ENCODE measurements around the gene ATP8B4.
"Not testable (repeated sequence)": the region's sequence is repeated elsewhere in the genome, so short reads cannot be mapped to it uniquely, and the experiment has no call there.

Gene ATP8B4

GRCh38 chr15:50003786-50004334 lies 115.2 kb downstream of the ATP8B4 start:
- DNase-seq = peak; percentile 73

GRCh38 chr15:49991587-49991986 lies 127.4 kb downstream of the ATP8B4 start:
- no peak for DNase-seq

GRCh38 chr15:49990835-49991545 lies 128.0 kb downstream of the ATP8B4 start:
- no peak for DNase-seq

- DNase-seq = no peak
Observed at GRCh38 chr15:49989498-49989897, 129.5 kb downstream of the ATP8B4 start.

GRCh38 chr15:49988766-49989165 lies 130.3 kb downstream of the ATP8B4 start:
- DNase-seq = no peak

DNA sequence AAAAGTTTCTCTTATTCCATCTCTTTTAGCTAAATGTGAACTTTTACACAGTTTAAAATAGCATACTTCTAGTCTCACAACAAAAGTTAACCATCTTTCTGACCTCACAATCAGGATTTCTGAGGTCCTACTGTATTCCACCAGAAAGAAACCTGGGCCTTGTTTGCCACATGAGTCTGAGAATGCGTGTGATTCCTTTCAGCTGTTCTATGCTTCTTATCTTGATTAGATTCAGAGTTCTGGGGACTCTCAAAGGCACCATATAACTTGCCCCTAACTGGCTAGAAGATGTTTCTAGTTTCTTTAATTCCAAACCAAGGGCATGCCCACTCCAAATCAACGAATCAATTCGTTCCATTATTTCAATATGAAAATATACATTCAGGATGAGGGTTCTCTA lies 131.1 kb downstream of the ATP8B4 start:
- no peak for DNase-seq

DNA sequence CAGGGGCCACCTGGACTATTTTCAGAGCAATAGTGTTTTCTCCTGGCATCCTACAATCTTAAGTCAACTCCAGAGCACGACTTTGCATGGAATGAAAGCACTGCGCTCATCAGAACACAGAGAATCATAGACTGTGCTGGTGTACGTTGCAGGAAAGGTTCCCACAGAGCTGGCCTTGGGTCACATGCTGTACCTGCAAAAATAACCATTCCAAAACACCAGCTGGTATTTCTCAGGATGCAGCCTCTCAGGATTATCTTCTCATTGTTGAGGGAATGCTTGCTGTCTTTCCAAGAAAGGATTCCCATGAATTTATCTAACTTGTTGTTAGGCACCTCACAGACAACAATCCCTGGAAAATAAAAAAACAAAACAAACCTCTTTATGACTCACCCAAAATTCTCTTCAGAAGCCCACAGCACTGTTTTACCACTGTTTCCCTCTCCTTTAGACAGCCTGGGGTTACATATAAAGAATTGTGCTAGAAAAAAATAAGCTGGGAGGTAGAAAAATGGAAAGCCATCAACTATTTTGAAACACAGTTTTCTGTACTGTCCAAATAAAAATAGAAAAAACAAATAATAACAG lies 131.7 kb downstream of the ATP8B4 start:
- no peak for DNase-seq

GRCh38 chr15:49986326-49986725 lies 132.7 kb downstream of the ATP8B4 start:
- DNase-seq = no peak

- no peak for DNase-seq
Observed at GRCh38 chr15:49985463-49985862, 133.6 kb downstream of the ATP8B4 start.

DNA sequence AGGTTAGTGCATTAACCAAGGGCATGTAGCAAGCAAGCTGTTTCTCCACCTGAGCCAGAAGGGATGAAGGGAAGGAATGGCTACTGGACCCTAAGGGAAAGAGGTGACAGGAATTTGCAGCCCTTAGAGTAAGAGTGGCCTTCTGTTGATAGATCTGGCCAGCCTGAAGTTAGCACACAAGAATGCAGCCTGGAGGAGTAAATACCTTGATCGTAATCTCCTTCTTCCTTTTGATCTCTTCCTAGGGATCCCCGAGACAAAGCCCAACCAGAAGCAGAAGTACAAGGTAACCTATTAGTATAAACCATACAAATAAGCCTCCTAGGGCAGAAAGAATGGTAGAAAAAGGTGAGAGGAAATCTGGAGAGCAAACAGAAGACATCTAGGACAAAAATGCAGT lies 134.6 kb downstream of the ATP8B4 start:
- no peak for DNase-seq

DNA sequence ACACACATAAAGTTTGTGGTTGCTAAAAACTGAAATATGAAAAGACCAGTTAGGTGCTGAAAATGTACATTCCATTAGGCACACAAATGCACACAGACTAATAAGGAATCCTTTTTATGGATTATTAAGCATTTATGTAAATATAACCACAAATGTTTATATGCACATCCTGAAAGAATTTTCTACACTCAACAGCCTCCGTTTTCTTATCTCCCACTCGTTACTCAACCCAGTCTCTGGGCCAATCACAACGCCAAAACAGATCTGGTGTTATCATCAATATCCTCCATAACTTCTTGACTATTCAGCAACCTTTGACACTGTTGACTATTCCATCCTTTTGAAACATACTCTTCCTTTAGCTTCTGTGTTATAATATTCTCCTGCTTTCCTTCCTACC lies 136.4 kb downstream of the ATP8B4 start:
- no peak for DNase-seq

GRCh38 chr15:49979705-49980382 lies 139.2 kb downstream of the ATP8B4 start:
- no peak for DNase-seq

GRCh38 chr15:49978121-49978520 lies 140.9 kb downstream of the ATP8B4 start:
- DNase-seq = no peak

DNA sequence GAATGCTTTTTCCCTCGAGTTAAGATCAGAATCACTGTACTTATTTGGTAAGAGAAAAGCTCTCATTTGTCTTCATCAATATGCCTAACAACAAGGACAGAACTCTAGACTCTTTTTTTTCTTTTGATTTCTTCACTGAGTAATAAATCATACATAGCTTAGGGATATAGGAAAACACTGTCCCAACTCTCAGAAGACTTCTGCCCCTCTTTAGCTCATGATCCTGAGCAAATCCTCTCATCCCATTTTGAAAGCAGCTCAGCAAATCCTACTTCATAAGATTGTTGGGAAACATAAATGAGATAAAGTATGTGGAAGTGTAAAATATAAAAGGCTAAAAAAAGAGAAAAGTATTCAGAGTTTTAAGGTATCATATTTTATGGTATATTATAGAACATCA lies 141.7 kb downstream of the ATP8B4 start:
- DNase-seq = no peak

DNA sequence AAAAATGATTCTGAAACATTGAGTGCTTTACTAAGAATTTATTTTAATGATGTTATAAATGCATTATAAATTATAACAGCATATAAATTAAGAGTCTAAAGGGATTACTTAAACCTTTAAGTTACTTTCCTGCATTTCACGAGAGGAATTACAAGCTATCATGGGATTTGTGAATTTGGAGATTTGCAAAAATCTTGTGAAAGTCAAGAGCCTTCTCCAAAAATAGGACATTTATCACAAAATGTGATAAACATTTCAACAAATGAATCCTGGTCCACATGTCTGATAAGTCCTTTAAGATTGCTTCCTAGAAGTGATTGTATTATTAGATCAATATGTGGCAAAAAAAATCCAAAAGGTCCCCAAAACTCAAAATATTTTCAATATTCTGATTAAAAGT lies 154.5 kb downstream of the ATP8B4 start:
- no peak for DNase-seq

- no peak for DNase-seq
Observed at GRCh38 chr15:49964061-49964460, 155.0 kb downstream of the ATP8B4 start.

- not testable (repeated sequence) for DNase-seq
Observed at GRCh38 chr15:49963033-49963772, 155.8 kb downstream of the ATP8B4 start.

GRCh38 chr15:49962044-49962602 lies 156.9 kb downstream of the ATP8B4 start:
- DNase-seq = no peak

DNA sequence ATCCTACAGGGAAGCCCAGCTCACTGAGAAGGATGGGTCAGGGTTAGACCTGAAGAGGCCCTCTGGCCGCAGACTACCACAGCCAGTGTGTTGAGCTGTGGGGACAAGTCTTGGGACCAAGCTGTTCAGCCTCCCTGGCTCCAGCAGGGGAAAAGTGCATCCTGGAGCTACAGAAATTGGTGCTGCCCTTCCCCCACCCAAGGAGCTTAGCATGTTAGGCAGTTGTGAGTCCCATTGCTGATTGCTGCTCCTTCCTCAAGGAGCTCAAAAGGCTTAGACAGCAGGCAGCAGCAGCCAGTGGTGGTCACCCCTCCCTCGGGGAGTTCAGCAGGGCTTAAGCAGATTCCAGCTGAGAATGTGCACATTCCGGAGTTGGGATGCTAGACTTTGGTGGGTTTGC lies 165.6 kb downstream of the ATP8B4 start:
- no peak for DNase-seq

GRCh38 chr15:49946681-49947080 lies 172.4 kb downstream of the ATP8B4 start:
- DNase-seq = no peak

DNA sequence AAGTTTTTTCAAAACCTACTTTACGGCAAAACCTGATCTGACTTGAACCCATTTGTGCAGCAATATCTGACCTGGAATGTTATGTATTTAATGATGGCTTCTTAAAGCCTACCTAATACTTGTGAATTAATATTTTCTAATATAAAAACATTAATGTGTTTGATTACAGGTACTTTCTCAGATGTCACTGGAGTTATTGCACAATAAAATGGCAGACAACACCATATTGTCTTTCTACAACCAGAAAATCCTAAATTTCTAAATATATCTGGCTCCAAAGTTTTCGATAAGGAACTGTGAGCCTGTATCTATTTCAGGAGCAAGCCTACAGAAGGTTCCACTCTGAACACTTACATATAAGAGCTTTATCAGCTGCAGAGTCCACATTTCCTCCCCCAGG lies 184.5 kb downstream of the ATP8B4 start:
- no peak for DNase-seq

GRCh38 chr15:49927189-49927861 lies 191.7 kb downstream of the ATP8B4 start:
- no peak for DNase-seq

Data from CD4-positive, alpha-beta T cell treated with Interleukin-10 for 1 hour (primary cell).